Thyroid gland (tissue), 4 donors: Measurements from ENCODE around the gene BAD.
"Not testable (repeated sequence)": the region's sequence is repeated elsewhere in the genome, so short reads cannot be mapped to it uniquely, and the experiment has no call there.

ENCODE experiments used
- CTCF ChIP-seq, 6 experiments: fragments of 200-600 bp in 3 of 6; fragments of 450-650 bp in 3 of 6; sonication (generic) in 3 of 6; IDR thresholded peaks; one replicate each; pipeline ENCODE4 v1.5.1; 2016 to 2019; ENCODE audit warnings: antibody characterized with exemption in 6 of 6, mild to moderate bottlenecking in 2 of 6, inconsistent platforms in 1 of 6, moderate library complexity in 1 of 6
- POLR2A ChIP-seq, 2 donors: fragments of 450-650 bp; IDR thresholded peaks; one replicate each; pipeline ENCODE4 v1.6.1; 2017; ENCODE audit warnings: antibody characterized with exemption in 2 of 2, mild to moderate bottlenecking in 2 of 2, moderate library complexity in 1 of 2

DNA sequence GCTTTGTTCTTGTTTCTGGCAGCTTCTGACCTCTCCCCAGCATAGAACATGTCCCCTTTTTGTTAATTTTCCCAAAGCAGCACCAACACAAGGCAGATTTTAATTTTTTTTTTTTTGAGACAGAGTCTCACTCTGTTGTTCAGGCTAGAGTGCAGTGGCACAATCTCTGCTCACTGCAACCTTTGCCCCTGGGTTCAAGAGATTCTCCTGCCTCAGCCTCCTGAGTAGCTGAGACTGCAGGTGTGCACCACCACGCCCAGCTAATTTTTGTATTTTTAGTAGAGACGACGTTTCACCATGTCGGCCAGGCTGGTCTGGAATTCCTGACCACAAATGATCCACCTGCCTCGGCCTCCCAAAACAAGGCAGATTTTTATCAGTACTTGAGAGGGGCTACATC, 23.3 kb upstream of the BAD start:
- not testable (repeated sequence) for TF ChIP-seq CTCF, POLR2A (IDR thresholded peaks at IDR 0.05)
